ENCODE data around the gene ODR4.

ODR4 gene

DNA sequence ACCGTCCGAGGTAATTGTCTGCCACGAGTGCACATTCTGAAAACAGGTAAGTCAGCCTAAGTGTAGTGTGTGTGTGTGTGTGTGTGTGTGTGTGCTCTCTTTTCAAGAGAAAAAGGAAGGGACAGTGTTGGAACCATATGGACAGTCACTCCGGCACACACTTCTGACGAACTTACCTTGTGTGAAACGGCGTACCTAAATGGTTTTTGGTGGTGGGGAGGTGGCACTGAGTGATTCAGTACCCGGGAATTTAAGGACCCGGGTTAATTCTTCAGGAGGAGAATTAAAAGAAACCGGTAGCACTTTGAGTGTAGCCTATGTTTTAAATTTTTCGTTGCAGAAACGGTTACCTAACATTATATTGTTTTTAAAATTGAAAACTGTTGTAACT is 286 bp downstream of the ODR4 start:
- DNase-seq = no peak
- no peak overlapping the region for H3K23ac ChIP-seq (ENCODE audit: low read length)
- no peaks in the 10 kb centered on the region for H3K9me3 ChIP-seq (ENCODE audit: insufficient read depth, low read depth, low read length)
- H3K4ac ChIP-seq (ENCODE audit: low read depth, low read length) = peak overlapping the region; percentile 93
- peak overlapping the region; percentile 95 for H2AFZ ChIP-seq (ENCODE audit: insufficient read depth, low read length, poor library complexity)
- peak overlapping the region; percentile 99 for H4K91ac ChIP-seq (ENCODE audit: low read depth, low read length)
- H3K14ac ChIP-seq (ENCODE audit: low read length) = peak overlapping the region; percentile 99
- peak overlapping the region; percentile 98 for H4K8ac ChIP-seq (ENCODE audit: low read depth, low read length)
- no peak overlapping the region for H4K12ac ChIP-seq (ENCODE audit: low read depth, low read length)
- peak overlapping the region; percentile 30 for H2BK12ac ChIP-seq (ENCODE audit: low read length)
- H3K4me3 ChIP-seq (ENCODE audit: low read depth, low read length) = peak overlapping the region; percentile 84
- peak overlapping the region; percentile 56 for H3K4me2 ChIP-seq (ENCODE audit: low read length)
- WGBS (ENCODE audit: extremely low coverage, insufficient coverage, insufficient read length) = no CpG with 5 or more reads among the region's 12 CpGs
- H3K79me2 ChIP-seq (ENCODE audit: control insufficient read depth, insufficient read depth, low read length, poor library complexity) = peaks cover 15% of the 10 kb centered on the region
- H2AK5ac ChIP-seq (ENCODE audit: low read length) = peak overlapping the region; percentile 15
- peak overlapping the region; percentile 92 for H3K9ac ChIP-seq (ENCODE audit: low read length)
- H3K4me1 ChIP-seq (ENCODE audit: control insufficient read depth in 1 of 2, insufficient read depth in 2 of 2, low read length in 2 of 2) = peaks cover 2% of the 10 kb centered on the region in 2 experiments
- H2BK120ac ChIP-seq (ENCODE audit: insufficient read depth, low read length, poor library complexity) = peak overlapping the region; percentile 54
- peaks cover 6 to 7% of the 10 kb centered on the region in 2 experiments for H3K36me3 ChIP-seq (ENCODE audit: control insufficient read depth in 1 of 2, insufficient read depth in 2 of 2, low read length in 2 of 2)
- H2BK5ac ChIP-seq (ENCODE audit: low read depth, low read length, poor library complexity) = peak overlapping the region; percentile 90
- H3K18ac ChIP-seq (ENCODE audit: low read length) = peak overlapping the region; percentile 98
- peak overlapping the region; percentile 98 for H3K27ac ChIP-seq (ENCODE audit: low read depth, low read length)
- peaks cover 11% of the 10 kb centered on the region for H3K79me1 ChIP-seq (ENCODE audit: low read length)
- H3K27me3 ChIP-seq (ENCODE audit: insufficient read depth, low read length) = no peaks in the 10 kb centered on the region

DNA sequence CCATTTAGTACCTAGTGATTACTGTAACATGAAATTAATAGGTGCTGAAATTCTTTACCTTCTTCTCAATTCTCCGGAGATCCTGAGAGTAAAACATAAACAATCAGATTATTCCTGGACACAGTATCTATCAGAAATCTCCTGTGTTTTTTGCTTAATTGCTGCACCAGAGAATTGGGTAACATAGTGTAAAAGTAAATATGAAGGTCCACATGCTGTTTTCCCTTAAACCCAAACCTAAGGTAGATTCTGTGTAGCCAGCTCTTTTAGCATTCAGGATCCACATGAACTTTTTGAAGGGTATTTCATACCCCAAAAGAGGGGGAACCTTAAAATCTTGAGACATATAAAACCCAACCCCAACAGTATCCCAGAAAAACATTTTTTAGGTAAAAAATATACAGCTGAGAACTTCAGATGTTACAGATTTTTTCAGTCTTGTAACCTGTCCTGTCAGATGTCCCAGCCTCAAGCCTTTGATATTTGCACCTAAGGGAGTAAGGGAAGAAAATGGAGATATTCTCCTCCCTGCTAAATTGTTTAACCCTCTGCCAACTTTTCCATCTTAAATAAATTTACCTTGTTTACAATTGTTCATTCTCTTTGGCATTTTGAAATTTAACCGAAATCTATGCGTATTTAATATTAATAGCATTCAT is 11.2 kb downstream of the ODR4 start:
- Histone ChIP-seq H3K4me2 (ENCODE audit: low read length) (no peak overlapping the region), H3K27ac (ENCODE audit: low read depth, low read length) (no peak overlapping the region), H3K27me3 (ENCODE audit: insufficient read depth, low read length) (no peaks in the 10 kb centered on the region), H3K36me3 (ENCODE audit: control insufficient read depth in 1 of 2, insufficient read depth in 2 of 2, low read length in 2 of 2) (peaks cover 12 to 19% of the 10 kb centered on the region in 2 experiments), H3K23ac (ENCODE audit: low read length) (no peak overlapping the region), H4K91ac (ENCODE audit: low read depth, low read length) (no peak overlapping the region), H3K79me1 (ENCODE audit: low read length) (no peaks in the 10 kb centered on the region), H3K79me2 (ENCODE audit: control insufficient read depth, insufficient read depth, low read length, poor library complexity) (no peaks in the 10 kb centered on the region), H2AK5ac (ENCODE audit: low read length) (no peak overlapping the region), H2BK5ac (ENCODE audit: low read depth, low read length, poor library complexity) (no peak overlapping the region), H2AFZ (ENCODE audit: insufficient read depth, low read length, poor library complexity) (no peak overlapping the region), H3K9me3 (ENCODE audit: insufficient read depth, low read depth, low read length) (no peaks in the 10 kb centered on the region), H4K8ac (ENCODE audit: low read depth, low read length) (no peak overlapping the region), H3K14ac (ENCODE audit: low read length) (no peak overlapping the region), H4K12ac (ENCODE audit: low read depth, low read length) (no peak overlapping the region), H3K4me1 (ENCODE audit: control insufficient read depth in 1 of 2, insufficient read depth in 2 of 2, low read length in 2 of 2) (no peaks in the 10 kb centered on the region), H3K4ac (ENCODE audit: low read depth, low read length) (no peak overlapping the region), H2BK120ac (ENCODE audit: insufficient read depth, low read length, poor library complexity) (no peak overlapping the region), H2BK12ac (ENCODE audit: low read length) (no peak overlapping the region), H3K4me3 (ENCODE audit: low read depth, low read length) (no peak overlapping the region), H3K18ac (ENCODE audit: low read length) (no peak overlapping the region), H3K9ac (ENCODE audit: low read length) (no peak overlapping the region)
- no CpG with 5 or more reads among the region's 3 CpGs for WGBS (ENCODE audit: extremely low coverage, insufficient coverage, insufficient read length)
- DNase-seq = no peak

DNA sequence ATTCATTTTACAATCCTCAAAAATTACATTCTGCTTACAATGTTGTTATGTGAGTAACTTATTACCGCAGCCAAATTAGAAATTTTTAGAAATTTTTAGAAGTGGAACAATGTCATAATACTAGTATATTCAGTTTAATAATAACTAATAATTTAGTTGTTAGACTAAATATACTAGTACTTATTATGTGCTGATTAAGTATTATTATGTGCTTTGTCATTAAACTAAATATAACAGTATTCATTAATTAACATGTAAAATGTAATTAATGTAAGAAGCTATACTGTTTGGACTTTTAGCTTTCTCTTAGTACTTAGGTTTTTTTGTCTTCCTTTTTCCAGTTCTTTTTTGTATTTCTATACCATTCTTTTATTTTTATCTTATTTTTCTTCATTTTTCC is 15.3 kb downstream of the ODR4 start:
- H3K36me3 ChIP-seq (ENCODE audit: control insufficient read depth in 1 of 2, insufficient read depth in 2 of 2, low read length in 2 of 2) = peaks cover 10 to 14% of the 10 kb centered on the region in 2 experiments
- no peak overlapping the region for H2BK120ac ChIP-seq (ENCODE audit: insufficient read depth, low read length, poor library complexity)
- no peak overlapping the region for H3K4ac ChIP-seq (ENCODE audit: low read depth, low read length)
- no peaks in the 10 kb centered on the region for H3K9me3 ChIP-seq (ENCODE audit: insufficient read depth, low read depth, low read length)
- no peak overlapping the region for H3K4me3 ChIP-seq (ENCODE audit: low read depth, low read length)
- H3K79me2 ChIP-seq (ENCODE audit: control insufficient read depth, insufficient read depth, low read length, poor library complexity) = no peaks in the 10 kb centered on the region
- H3K27ac ChIP-seq (ENCODE audit: low read depth, low read length) = no peak overlapping the region
- no peak overlapping the region for H3K18ac ChIP-seq (ENCODE audit: low read length)
- no peak overlapping the region for H3K4me2 ChIP-seq (ENCODE audit: low read length)
- no peak overlapping the region for H2AFZ ChIP-seq (ENCODE audit: insufficient read depth, low read length, poor library complexity)
- no peak for DNase-seq
- H2BK5ac ChIP-seq (ENCODE audit: low read depth, low read length, poor library complexity) = no peak overlapping the region
- no peaks in the 10 kb centered on the region for H3K4me1 ChIP-seq (ENCODE audit: control insufficient read depth in 1 of 2, insufficient read depth in 2 of 2, low read length in 2 of 2)
- H4K8ac ChIP-seq (ENCODE audit: low read depth, low read length) = no peak overlapping the region
- no peak overlapping the region for H3K14ac ChIP-seq (ENCODE audit: low read length)
- no peaks in the 10 kb centered on the region for H3K27me3 ChIP-seq (ENCODE audit: insufficient read depth, low read length)
- no CpG with 5 or more reads among the region's 1 CpG for WGBS (ENCODE audit: extremely low coverage, insufficient coverage, insufficient read length)
- H2AK5ac ChIP-seq (ENCODE audit: low read length) = no peak overlapping the region
- no peak overlapping the region for H4K12ac ChIP-seq (ENCODE audit: low read depth, low read length)
- no peak overlapping the region for H2BK12ac ChIP-seq (ENCODE audit: low read length)
- no peaks in the 10 kb centered on the region for H3K79me1 ChIP-seq (ENCODE audit: low read length)
- no peak overlapping the region for H4K91ac ChIP-seq (ENCODE audit: low read depth, low read length)
- no peak overlapping the region for H3K9ac ChIP-seq (ENCODE audit: low read length)
- no peak overlapping the region for H3K23ac ChIP-seq (ENCODE audit: low read length)

DNA sequence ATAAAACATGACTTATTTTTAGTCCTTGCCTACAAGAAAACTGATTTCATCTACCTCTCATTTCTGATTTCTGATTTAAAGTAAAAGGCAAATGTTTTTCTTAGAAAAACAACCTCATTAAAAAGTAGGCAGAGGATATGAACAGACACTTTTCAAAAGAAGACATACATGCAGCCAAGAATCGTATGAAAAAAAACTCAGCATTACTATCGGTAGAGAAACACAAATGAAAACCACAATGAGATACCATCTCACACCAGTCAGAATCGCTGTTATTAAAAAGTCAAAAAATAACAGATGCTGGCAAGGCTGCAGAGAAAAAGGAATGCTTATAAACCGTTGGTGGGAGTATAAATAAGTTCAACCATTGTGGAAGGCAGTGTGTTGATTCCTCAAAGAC is 16.2 kb downstream of the ODR4 start:
- Histone ChIP-seq H3K4me2 (ENCODE audit: low read length) (no peak overlapping the region), H4K8ac (ENCODE audit: low read depth, low read length) (no peak overlapping the region), H3K79me1 (ENCODE audit: low read length) (no peaks in the 10 kb centered on the region), H3K9me3 (ENCODE audit: insufficient read depth, low read depth, low read length) (no peaks in the 10 kb centered on the region), H3K9ac (ENCODE audit: low read length) (no peak overlapping the region), H3K79me2 (ENCODE audit: control insufficient read depth, insufficient read depth, low read length, poor library complexity) (no peaks in the 10 kb centered on the region), H3K27ac (ENCODE audit: low read depth, low read length) (no peak overlapping the region), H3K27me3 (ENCODE audit: insufficient read depth, low read length) (no peaks in the 10 kb centered on the region), H3K36me3 (ENCODE audit: control insufficient read depth in 1 of 2, insufficient read depth in 2 of 2, low read length in 2 of 2) (peaks cover 10 to 20% of the 10 kb centered on the region in 2 experiments), H2AK5ac (ENCODE audit: low read length) (no peak overlapping the region), H3K23ac (ENCODE audit: low read length) (no peak overlapping the region), H3K14ac (ENCODE audit: low read length) (no peak overlapping the region), H3K4ac (ENCODE audit: low read depth, low read length) (no peak overlapping the region), H4K91ac (ENCODE audit: low read depth, low read length) (no peak overlapping the region), H3K18ac (ENCODE audit: low read length) (no peak overlapping the region), H2BK5ac (ENCODE audit: low read depth, low read length, poor library complexity) (no peak overlapping the region), H2AFZ (ENCODE audit: insufficient read depth, low read length, poor library complexity) (no peak overlapping the region), H2BK120ac (ENCODE audit: insufficient read depth, low read length, poor library complexity) (no peak overlapping the region), H3K4me1 (ENCODE audit: control insufficient read depth in 1 of 2, insufficient read depth in 2 of 2, low read length in 2 of 2) (no peaks in the 10 kb centered on the region), H2BK12ac (ENCODE audit: low read length) (no peak overlapping the region), H4K12ac (ENCODE audit: low read depth, low read length) (no peak overlapping the region), H3K4me3 (ENCODE audit: low read depth, low read length) (no peak overlapping the region)
- WGBS (ENCODE audit: extremely low coverage, insufficient coverage, insufficient read length) = no CpG with 5 or more reads among the region's 4 CpGs
- DNase-seq = no peak
